Lung (tissue), 12 donors: ENCODE data around the gene NAT8L. TPM values are rescaled to one million over a fixed set of nuclear protein-coding genes. Genes with fewer than 3 reads are reported as not detected.

Source experiments
- ATAC-seq: fragments of 200-7000 bp; cut with Tn5 transposase; one replicate; pipeline ENCODE4 v1.9.1; 2020; ENCODE audit warnings: moderate number of reproducible peaks; ENCODE audit not compliant: insufficient read depth, low FRiP score
- DNase-seq, 3 donors: peaks; one replicate each; pipeline ENCODE4 v3.0.0-alpha.2; 2013 to 2017
- H3K27ac ChIP-seq, 2 donors: one replicate each; pipeline ENCODE4 v1.5.1; 2013; ENCODE audit warnings: mild to moderate bottlenecking in 2 of 2, moderate library complexity in 2 of 2, control low read depth in 1 of 2, inconsistent platforms in 1 of 2, low read depth in 1 of 2, low read length in 1 of 2
- H3K27me3 ChIP-seq, 3 donors: one replicate each; pipeline ENCODE4 v1.5.1; 2013; ENCODE audit warnings: low read length in 2 of 3; ENCODE audit not compliant: control insufficient read depth in 3 of 3, insufficient read depth in 3 of 3
- H3K36me3 ChIP-seq, 4 donors: one replicate each; pipeline ENCODE4 v1.5.1; 2013; ENCODE audit warnings: low read length in 4 of 4, mild to moderate bottlenecking in 1 of 4, moderate library complexity in 1 of 4; ENCODE audit not compliant: control insufficient read depth in 4 of 4, insufficient read depth in 4 of 4
- H3K4me1 ChIP-seq, 5 donors: one replicate each; pipeline ENCODE4 v1.5.1; 2013; ENCODE audit warnings: low read length in 5 of 5, mild to moderate bottlenecking in 2 of 5, moderate library complexity in 1 of 5; ENCODE audit not compliant: control insufficient read depth in 5 of 5, insufficient read depth in 5 of 5
- H3K4me3 ChIP-seq: one replicate; pipeline ENCODE4 v1.5.1; 2013; ENCODE audit warnings: mild to moderate bottlenecking, control low read depth, moderate library complexity
- H3K9ac ChIP-seq, 2 donors: one replicate each; pipeline ENCODE4 v1.5.1; 2013; ENCODE audit warnings: low read length in 2 of 2, control low read depth in 1 of 2; ENCODE audit not compliant: insufficient read depth in 1 of 2
- H3K9me3 ChIP-seq, 4 donors: one replicate each; pipeline ENCODE4 v1.5.1; 2013; ENCODE audit warnings: low read length in 3 of 4, mild to moderate bottlenecking in 1 of 4, moderate library complexity in 1 of 4; ENCODE audit not compliant: control insufficient read depth in 4 of 4, insufficient read depth in 3 of 4
- WGBS, 2 donors: extraction: QIAGEN DNeasy Blood & Tissue Kit; methylation state at CpG; one replicate each; pipeline ENCODE4 v1.1.7; 2013; 5-methylcytosine and 5-hydroxymethylcytosine counted together
- polyA plus RNA-seq, 2 donors: library from polyadenylated mRNA; stranded (reverse); fragments of 200-250 nt; gene quantifications; one replicate each; pipeline ENCODE4 v1.2.1, GENCODE V29; 2013
- total RNA-seq, 2 donors: library from RNA; depleted of rRNA in 1 of 2; stranded (reverse); fragments of >200 nt in 1 of 2; gene quantifications; one replicate each; pipeline ENCODE4 v1.2.1, GENCODE V29; 2014 to 2021
- TF ChIP-seq, protein P1 (sequence below): IDR thresholded peaks from 2 replicates; pipeline ENCODE4 v1.5.1; 2012; ENCODE audit warnings: mild to moderate bottlenecking; ENCODE audit errors: control extremely low read depth, extremely low read depth
- donor health status: control.
- donor health status: control.
- donor health status: Bipolar disorder and iron deficiency.
- donor health status: healthy.
- donor health status: DM: yes; HTN: yes; CAD: no.

The NAT8L gene
- total and polyA plus RNA-seq, 4 donors: 0.05 to 0.46 (median 0.17) TPM

DNA sequence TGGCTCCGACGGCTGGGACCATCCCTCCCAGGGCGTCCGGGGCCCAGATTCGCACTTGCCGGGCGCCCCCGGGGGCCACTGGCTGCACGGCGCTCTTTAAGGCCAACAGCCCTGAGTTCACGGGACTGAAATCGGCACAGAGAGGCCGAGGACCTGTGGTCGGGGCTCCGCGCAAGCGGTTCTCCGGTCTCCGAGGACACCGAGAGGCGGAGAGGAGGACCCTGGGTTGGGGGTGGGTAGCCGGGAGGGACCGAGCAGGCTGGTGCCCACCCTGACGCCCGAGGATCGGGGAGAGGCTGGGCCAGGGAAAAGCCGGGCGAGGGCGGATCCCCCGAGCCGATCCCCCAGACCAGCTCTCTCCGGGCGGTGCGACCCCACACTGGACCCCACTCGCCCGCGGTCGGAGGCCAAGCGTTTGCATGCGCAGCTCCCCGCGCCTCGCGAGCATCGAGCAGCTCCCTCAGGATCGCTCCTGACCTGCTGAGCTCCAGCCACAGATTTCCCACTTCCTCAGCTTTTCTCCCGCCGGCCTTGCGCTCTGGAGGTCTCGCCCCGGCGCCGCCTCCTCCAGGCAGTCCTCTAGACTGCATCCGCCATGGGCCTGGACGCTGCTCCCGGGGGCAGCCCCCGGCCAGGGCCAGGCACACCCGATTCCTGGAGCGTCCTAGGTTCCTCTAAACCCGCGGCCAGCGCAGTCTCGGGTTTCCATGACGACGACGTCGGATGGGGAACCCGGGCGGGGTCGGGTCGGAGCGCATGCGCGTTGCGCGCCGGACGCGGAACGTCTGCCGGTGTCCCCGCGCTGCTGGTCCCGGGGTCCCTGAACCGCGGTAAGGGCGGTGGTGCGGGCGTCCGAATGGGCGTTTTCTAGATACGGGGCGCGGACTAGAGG lies 17.6 kb upstream of the NAT8L start:
- H3K36me3 ChIP-seq: no peaks in the 10 kb centered on the region
- ATAC-seq (peak; percentile 69), DNase-seq (peak; percentile 77 to 85 (median 79))
- no peak overlapping the region for H3K27ac ChIP-seq
- H3K4me1 ChIP-seq: peaks cover 0 to 17% (median 0%) of the 10 kb centered on the region in 5 donors
- H3K9me3 ChIP-seq: peaks cover 0 to 18% (median 0%) of the 10 kb centered on the region in 4 donors
- no peak overlapping the region for H3K9ac ChIP-seq
- 1% methylated on average over 92 to 94 of the region's 94 CpGs for WGBS, 2 donors
- H3K4me3 ChIP-seq: peak overlapping the region; percentile 44
- TF ChIP-seq, protein P1, sequence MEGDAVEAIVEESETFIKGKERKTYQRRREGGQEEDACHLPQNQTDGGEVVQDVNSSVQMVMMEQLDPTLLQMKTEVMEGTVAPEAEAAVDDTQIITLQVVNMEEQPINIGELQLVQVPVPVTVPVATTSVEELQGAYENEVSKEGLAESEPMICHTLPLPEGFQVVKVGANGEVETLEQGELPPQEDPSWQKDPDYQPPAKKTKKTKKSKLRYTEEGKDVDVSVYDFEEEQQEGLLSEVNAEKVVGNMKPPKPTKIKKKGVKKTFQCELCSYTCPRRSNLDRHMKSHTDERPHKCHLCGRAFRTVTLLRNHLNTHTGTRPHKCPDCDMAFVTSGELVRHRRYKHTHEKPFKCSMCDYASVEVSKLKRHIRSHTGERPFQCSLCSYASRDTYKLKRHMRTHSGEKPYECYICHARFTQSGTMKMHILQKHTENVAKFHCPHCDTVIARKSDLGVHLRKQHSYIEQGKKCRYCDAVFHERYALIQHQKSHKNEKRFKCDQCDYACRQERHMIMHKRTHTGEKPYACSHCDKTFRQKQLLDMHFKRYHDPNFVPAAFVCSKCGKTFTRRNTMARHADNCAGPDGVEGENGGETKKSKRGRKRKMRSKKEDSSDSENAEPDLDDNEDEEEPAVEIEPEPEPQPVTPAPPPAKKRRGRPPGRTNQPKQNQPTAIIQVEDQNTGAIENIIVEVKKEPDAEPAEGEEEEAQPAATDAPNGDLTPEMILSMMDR: no peak
- H3K27me3 ChIP-seq: peaks cover 19 to 27% (median 22%) of the 10 kb centered on the region in 3 donors

DNA sequence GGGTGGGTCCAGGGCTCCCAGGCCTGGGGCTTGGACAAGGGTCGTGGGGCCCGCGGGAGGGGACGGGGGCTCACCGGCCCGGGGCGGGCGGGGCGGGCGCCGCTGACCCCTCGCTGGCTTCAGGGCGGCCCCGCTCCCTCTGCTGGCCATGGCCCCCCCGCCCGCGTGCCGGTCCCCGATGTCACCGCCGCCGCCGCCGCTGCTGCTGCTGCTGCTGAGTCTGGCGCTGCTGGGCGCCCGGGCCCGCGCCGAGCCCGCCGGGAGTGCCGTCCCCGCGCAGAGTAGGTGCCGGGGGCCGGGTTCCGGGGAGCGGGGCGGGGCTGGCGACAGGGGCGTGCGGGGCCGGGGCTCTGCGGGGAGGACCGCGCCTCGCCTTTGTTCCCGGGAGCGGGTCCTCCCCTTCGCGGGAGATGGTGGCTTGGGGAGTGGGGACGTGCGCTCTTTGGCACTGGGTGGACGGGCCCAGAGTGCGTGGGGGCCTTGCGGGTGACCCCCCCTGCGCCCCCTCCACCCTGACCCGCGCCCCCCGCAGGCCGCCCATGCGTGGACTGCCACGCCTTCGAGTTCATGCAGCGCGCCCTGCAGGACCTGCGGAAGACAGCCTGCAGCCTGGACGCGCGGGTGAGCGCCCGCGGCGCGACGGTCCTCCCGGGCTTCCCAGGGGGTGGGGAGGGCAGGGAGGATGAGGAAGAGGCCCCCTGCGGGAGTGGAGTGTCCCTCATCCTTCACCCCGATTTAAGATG lies 16.8 kb upstream of the NAT8L start:
- H3K4me1 ChIP-seq: peaks cover 0 to 17% (median 0%) of the 10 kb centered on the region in 5 donors
- ATAC-seq (no peak), DNase-seq (peak in 1 of 3 donors; percentile 46)
- 1 to 2% methylated on average over 52 to 80 of the region's 80 CpGs for WGBS, 2 donors
- H3K4me3 ChIP-seq: peak overlapping the region; percentile 44
- TF ChIP-seq, protein P1: no peak
- no peak overlapping the region for H3K9ac ChIP-seq
- peaks cover 19 to 28% (median 22%) of the 10 kb centered on the region in 3 donors for H3K27me3 ChIP-seq
- no peak overlapping the region for H3K27ac ChIP-seq
- no peaks in the 10 kb centered on the region for H3K36me3 ChIP-seq
- H3K9me3 ChIP-seq: peaks cover 0 to 14% (median 0%) of the 10 kb centered on the region in 4 donors

DNA sequence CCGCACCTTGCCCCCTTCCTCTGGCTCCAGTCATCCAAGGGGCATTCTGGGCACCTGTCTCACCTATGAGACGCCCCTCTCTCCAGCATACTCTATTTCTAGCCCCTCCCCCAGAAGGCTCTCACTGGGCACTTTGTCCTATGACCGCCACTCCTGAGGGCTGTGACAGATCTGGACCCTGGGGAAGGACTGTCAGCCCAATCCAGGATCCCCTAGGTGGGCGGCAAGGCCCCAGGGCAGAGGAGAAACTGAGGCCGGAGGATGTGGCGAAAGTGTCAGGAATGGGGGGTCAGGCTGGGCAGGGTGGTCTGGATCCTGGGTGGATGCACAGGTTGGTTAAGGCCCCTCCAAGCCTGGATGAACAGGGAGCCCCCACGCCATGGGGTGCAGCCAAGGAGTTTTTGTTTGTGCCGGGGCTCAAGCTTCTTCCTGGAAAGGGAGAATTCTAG lies 16.2 kb upstream of the NAT8L start:
- no peak overlapping the region for H3K9ac ChIP-seq
- no peak overlapping the region for H3K4me3 ChIP-seq
- H3K4me1 ChIP-seq: peaks cover 0 to 17% (median 0%) of the 10 kb centered on the region in 5 donors
- ATAC-seq (no peak), DNase-seq (no peak)
- TF ChIP-seq, protein P1: no peak
- 83 to 88% methylated on average over 7 to 8 of the region's 8 CpGs for WGBS, 2 donors
- H3K9me3 ChIP-seq: peaks cover 0 to 14% (median 0%) of the 10 kb centered on the region in 4 donors
- peaks cover 19 to 28% (median 22%) of the 10 kb centered on the region in 3 donors for H3K27me3 ChIP-seq
- H3K27ac ChIP-seq: no peak overlapping the region
- H3K36me3 ChIP-seq: no peaks in the 10 kb centered on the region
